Thyroid gland (tissue), 4 donors: Measurements from ENCODE around the gene CTRL.

Experiments used
- CTCF ChIP-seq, 6 experiments: fragments of 200-600 bp in 3 of 6; fragments of 450-650 bp in 3 of 6; sonication (generic) in 3 of 6; IDR thresholded peaks; one replicate each; pipeline ENCODE4 v1.5.1; 2016 to 2019; ENCODE audit warnings: antibody characterized with exemption in 6 of 6, mild to moderate bottlenecking in 2 of 6, inconsistent platforms in 1 of 6, moderate library complexity in 1 of 6
- POLR2A ChIP-seq, 2 donors: fragments of 450-650 bp; IDR thresholded peaks; one replicate each; pipeline ENCODE4 v1.6.1; 2017; ENCODE audit warnings: antibody characterized with exemption in 2 of 2, mild to moderate bottlenecking in 2 of 2, moderate library complexity in 1 of 2

DNA sequence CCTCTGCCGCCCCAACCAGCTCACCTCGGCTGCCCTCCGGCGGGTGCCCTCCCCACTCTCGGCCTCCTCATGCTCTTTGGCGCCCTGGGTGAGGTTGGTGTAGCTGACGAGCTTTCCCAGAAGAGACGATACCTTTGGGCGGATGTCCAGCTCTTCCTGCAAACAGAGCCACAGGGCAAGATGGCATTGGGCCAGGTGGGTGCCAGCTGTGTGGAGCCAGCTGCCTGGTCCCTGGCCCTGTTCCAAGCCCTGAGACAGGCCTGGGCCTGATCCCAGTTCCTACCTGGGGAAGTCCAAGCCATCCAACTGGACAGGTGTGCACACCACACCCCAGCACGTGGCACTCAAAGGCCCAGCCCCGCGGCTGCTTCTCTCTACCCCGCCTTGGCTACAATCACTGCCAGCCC, 29.9 kb upstream of the CTRL start:
- no peak for TF ChIP-seq CTCF (IDR thresholded peaks at IDR 0.05)
- TF ChIP-seq POLR2A (IDR thresholded peaks at IDR 0.05): no peak
